Measurements from ENCODE around the gene TSPAN15.
"Not testable (repeated sequence)": the region's sequence is repeated elsewhere in the genome, so short reads cannot be mapped to it uniquely, and the experiment has no call there.

The TSPAN15 gene

DNA sequence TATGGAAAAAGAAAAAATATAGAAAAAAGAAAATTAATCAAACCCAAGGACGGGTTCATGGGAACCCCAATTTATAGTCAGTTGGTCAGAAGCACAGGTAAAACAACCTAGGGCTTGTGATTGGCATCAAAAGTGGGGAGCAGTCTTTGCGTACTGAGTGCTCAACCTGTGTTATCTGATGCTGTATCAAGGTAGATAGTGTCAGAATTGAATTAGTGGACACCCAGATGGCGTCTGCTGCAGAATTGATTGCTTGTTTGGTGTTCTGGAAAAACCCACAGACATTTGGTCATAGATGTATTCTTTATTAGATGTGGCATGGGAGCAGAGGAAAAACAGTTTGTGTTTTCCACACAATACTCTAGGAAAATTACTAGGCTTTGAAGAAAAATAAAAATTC lies 82.4 kb downstream of the TSPAN15 start:
- no peak for DNase-seq (ENCODE audit: low spot score)
- TF ChIP-seq, protein P1, sequence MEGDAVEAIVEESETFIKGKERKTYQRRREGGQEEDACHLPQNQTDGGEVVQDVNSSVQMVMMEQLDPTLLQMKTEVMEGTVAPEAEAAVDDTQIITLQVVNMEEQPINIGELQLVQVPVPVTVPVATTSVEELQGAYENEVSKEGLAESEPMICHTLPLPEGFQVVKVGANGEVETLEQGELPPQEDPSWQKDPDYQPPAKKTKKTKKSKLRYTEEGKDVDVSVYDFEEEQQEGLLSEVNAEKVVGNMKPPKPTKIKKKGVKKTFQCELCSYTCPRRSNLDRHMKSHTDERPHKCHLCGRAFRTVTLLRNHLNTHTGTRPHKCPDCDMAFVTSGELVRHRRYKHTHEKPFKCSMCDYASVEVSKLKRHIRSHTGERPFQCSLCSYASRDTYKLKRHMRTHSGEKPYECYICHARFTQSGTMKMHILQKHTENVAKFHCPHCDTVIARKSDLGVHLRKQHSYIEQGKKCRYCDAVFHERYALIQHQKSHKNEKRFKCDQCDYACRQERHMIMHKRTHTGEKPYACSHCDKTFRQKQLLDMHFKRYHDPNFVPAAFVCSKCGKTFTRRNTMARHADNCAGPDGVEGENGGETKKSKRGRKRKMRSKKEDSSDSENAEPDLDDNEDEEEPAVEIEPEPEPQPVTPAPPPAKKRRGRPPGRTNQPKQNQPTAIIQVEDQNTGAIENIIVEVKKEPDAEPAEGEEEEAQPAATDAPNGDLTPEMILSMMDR (IDR thresholded peaks at IDR 0.05; ENCODE audit: extremely low read depth, missing control alignments): no peak

DNA sequence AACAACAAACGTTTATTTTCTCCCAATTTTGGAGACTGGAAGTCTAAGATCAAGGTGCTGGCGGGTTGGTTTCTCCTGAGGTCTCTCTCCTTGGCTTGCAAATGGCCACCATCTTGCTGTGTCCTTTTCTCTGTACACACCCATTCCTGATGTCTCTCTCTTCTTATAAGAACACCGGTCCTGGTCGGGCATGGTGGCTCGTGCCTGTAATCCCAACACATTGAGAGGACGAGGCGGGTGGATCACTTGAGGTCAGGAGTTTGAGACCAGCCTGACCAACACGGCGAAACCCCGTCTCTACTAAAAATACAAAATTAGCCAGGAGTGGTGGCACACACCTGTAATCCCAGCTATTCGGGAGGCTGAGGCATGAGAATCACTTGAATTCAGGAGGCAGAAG lies 85.3 kb downstream of the TSPAN15 start:
- DNase-seq (ENCODE audit: low spot score): not testable (repeated sequence)

DNA sequence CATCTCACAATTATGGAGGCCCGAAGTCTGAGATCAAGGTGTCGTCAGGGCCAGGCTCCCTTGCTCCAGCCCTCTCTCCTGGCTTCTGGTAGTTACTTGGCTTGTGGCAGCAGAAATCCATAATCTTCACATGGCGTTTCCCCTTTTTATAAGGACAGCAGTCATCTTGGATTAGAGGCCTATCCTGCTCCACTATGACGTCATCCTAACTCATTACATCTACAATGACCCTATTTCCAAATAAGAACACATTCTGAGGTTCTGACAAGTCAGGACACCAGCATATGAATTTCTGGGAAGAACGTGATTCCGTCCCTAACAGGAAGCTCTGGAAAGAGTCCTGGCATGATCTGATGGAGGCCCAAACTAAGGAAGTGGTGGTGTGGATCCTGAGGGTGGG lies 86.2 kb downstream of the TSPAN15 start:
- TF ChIP-seq, protein P1 (IDR thresholded peaks at IDR 0.05; ENCODE audit: extremely low read depth, missing control alignments): no peak
- no peak for DNase-seq (ENCODE audit: low spot score)

DNA sequence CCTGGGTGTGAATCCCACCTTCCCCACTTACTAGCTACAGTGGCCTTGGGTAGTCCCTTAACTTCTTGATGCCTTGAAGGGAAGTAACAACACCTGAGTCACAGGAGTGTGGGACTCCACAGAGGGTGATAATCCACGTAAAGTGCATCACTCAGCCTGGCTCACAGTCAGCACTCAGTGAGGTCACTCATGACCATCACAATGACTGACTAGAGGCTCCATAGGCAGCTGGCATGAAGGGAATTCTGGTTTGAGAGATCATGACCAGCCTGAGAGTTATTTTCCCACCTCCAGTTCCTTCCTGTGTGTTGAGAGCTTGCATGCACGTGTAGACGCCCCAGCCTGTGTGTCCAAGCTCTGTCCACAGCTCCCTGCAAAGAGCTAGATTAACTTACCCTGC lies 87.2 kb downstream of the TSPAN15 start:
- no peak for DNase-seq (ENCODE audit: low spot score)
- TF ChIP-seq, protein P1 (IDR thresholded peaks at IDR 0.05; ENCODE audit: extremely low read depth, missing control alignments): no peak

DNA sequence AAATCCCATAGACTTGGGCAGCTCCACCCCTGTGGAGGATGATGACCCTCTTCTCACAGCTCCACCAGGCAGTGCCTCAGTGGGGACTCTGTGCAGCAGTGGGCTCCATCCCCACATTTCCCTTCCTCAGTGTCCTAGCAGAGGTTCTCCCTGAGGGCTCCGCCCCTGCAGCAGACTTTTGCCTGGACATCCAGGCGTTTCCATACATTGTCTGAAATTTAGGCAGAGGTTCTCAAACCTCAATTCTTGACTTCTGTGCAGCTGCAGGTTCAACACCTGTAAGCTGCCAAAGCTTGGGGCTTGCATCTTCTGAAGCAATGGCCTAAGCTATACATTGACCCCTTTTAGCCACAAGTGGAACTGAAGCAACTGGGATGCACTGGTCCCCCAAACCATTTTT lies 90.2 kb downstream of the TSPAN15 start:
- TF ChIP-seq, protein P1 (IDR thresholded peaks at IDR 0.05; ENCODE audit: extremely low read depth, missing control alignments): no peak
- no peak for DNase-seq (ENCODE audit: low spot score)

DNA sequence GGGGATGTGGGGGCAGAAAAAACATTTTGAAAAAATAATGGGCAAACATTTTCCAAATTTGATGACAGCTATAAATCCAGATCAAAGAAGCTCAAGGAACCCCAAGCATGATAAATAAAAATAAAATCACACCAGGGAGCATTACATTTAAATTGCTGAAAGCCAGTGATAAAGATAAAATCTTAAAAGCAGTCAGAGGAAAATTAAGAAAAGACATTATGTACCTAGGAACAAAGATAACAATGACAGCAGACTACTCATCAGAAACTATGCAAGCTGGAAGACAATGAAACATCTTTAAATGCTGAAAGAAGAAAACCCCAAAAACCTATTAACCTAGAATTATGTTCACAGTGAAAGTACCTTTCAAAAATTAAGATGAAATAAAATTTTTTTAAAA lies 98.7 kb downstream of the TSPAN15 start:
- no peak for DNase-seq (ENCODE audit: low spot score)
- TF ChIP-seq, protein P1 (IDR thresholded peaks at IDR 0.05; ENCODE audit: extremely low read depth, missing control alignments): no peak

DNA sequence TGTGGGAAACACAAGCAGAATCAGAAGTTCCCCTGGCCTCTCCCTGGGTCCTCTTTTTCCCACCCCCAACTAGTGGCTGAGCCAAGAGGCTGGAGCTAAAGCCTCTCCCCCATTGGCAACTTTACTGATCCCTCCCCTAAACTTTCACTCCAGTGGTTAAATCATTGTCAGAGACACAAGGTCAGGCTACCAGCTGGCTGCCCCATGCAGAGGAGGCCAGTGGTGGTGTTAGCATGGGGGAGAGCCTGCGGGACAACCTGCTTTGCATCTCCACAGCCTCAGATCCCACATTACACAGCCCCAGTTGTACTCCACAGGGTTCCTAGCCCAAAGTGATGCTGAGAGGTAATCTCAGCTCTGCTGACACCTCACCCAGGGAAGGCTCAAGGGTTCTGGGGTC lies 101.0 kb downstream of the TSPAN15 start:
- no peak for DNase-seq (ENCODE audit: low spot score)
- TF ChIP-seq, protein P1 (IDR thresholded peaks at IDR 0.05; ENCODE audit: extremely low read depth, missing control alignments): no peak

DNA sequence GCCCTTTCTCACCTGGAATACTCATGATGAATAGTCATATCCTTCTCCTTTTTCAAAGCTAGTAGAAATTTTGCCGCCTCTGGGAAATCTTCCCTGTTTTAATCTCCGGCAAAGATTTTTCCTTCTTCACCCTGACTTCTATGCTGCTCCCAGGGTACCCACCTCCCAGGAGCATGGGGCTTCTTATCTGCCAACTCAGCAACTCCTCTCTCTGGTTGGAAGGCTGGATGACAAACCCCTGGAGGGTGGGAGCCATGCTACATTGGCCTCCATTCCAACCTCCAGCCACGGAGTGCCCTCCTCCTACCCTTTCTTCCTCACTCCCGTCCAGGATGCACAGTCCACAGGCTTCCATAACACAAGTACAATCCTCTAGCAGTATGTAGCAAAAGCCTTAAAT lies 102.1 kb downstream of the TSPAN15 start:
- DNase-seq (ENCODE audit: low spot score): no peak
- TF ChIP-seq, protein P1 (IDR thresholded peaks at IDR 0.05; ENCODE audit: extremely low read depth, missing control alignments): no peak
